Panc1 (cell line): ENCODE measurements around the gene DDX10.

Source experiments
- POLR2AphosphoS5 ChIP-seq: IDR thresholded peaks from 2 replicates; pipeline ENCODE4 v1.6.1; 2012; ENCODE audit warnings: mild to moderate bottlenecking, low read depth, low read length, moderate library complexity
- TCF7L2 ChIP-seq: IDR thresholded peaks from 2 replicates; pipeline ENCODE4 v1.6.1; 2011; ENCODE audit warnings: mild to moderate bottlenecking, low read depth, low read length, inconsistent platforms
- TF ChIP-seq, protein P1 (sequence below): fragments of 450-650 bp; IDR thresholded peaks from 2 replicates; pipeline ENCODE4 v1.5.1; 2017; ENCODE audit warnings: mild to moderate bottlenecking
- TF ChIP-seq, protein P2 (sequence below), 2 experiments: IDR thresholded peaks; 2 replicates each; pipeline ENCODE4 v1.6.1; 2011 to 2012; ENCODE audit warnings: low read depth in 2 of 2, control low read depth in 1 of 2, low read length in 1 of 2, mild to moderate bottlenecking in 1 of 2, moderate library complexity in 1 of 2; ENCODE audit not compliant: insufficient read depth in 1 of 2

DNA sequence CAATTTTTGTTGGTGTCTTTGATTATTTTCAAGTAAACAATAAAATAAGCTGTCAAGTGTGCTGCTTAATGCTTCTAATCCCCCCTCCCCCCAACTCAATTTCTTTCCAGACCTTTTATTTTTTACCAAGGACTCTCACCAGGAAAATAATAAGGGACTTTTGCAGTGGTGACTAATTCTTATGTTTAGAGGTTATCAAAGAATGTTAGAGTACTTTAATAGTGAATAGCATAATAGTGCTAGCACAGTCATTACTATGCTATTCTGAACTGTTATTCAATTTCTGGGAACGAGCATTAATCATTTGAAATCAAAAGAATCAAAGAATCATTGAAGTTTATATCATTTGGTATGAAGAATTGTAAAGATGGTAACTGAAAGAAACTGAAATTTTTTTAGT is 251.4 kb downstream of the DDX10 start:
- TF ChIP-seq, protein P1, sequence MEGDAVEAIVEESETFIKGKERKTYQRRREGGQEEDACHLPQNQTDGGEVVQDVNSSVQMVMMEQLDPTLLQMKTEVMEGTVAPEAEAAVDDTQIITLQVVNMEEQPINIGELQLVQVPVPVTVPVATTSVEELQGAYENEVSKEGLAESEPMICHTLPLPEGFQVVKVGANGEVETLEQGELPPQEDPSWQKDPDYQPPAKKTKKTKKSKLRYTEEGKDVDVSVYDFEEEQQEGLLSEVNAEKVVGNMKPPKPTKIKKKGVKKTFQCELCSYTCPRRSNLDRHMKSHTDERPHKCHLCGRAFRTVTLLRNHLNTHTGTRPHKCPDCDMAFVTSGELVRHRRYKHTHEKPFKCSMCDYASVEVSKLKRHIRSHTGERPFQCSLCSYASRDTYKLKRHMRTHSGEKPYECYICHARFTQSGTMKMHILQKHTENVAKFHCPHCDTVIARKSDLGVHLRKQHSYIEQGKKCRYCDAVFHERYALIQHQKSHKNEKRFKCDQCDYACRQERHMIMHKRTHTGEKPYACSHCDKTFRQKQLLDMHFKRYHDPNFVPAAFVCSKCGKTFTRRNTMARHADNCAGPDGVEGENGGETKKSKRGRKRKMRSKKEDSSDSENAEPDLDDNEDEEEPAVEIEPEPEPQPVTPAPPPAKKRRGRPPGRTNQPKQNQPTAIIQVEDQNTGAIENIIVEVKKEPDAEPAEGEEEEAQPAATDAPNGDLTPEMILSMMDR = no peak
- TF ChIP-seq TCF7L2 (no peak), POLR2AphosphoS5 (no peak)
- TF ChIP-seq, protein P2, sequence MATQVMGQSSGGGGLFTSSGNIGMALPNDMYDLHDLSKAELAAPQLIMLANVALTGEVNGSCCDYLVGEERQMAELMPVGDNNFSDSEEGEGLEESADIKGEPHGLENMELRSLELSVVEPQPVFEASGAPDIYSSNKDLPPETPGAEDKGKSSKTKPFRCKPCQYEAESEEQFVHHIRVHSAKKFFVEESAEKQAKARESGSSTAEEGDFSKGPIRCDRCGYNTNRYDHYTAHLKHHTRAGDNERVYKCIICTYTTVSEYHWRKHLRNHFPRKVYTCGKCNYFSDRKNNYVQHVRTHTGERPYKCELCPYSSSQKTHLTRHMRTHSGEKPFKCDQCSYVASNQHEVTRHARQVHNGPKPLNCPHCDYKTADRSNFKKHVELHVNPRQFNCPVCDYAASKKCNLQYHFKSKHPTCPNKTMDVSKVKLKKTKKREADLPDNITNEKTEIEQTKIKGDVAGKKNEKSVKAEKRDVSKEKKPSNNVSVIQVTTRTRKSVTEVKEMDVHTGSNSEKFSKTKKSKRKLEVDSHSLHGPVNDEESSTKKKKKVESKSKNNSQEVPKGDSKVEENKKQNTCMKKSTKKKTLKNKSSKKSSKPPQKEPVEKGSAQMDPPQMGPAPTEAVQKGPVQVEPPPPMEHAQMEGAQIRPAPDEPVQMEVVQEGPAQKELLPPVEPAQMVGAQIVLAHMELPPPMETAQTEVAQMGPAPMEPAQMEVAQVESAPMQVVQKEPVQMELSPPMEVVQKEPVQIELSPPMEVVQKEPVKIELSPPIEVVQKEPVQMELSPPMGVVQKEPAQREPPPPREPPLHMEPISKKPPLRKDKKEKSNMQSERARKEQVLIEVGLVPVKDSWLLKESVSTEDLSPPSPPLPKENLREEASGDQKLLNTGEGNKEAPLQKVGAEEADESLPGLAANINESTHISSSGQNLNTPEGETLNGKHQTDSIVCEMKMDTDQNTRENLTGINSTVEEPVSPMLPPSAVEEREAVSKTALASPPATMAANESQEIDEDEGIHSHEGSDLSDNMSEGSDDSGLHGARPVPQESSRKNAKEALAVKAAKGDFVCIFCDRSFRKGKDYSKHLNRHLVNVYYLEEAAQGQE (IDR thresholded peaks at IDR 0.05; ENCODE audit: insufficient read depth in 1 of 2, low read depth in 2 of 2, low read length in 1 of 2) = no peak
